HG03135 (cell line): ENCODE data around the gene CAST.
"Not testable (repeated sequence)": the region's sequence is repeated elsewhere in the genome, so short reads cannot be mapped to it uniquely, and the experiment has no call there.

Source experiments
- ATAC-seq: cut with Tn5 transposase; IDR thresholded peaks from one replicate; pipeline ENCODE4 v1.9.1; 2021; ENCODE audit warnings: mild to moderate bottlenecking, moderate library complexity; ENCODE audit not compliant: unreplicated experiment

Gene CAST

GRCh38 chr5:96772111-96772510 is 109.9 kb downstream of the CAST start:
- no peak for ATAC-seq

GRCh38 chr5:96772542-96772941 is 110.4 kb downstream of the CAST start:
- no peak for ATAC-seq

GRCh38 chr5:96775050-96775449 is 112.9 kb downstream of the CAST start:
- no peak for ATAC-seq

- ATAC-seq, result no peak
These were observed 113.5 kb downstream of the CAST start for GRCh38 chr5:96775689-96776088.

GRCh38 chr5:96776621-96777020 is 114.4 kb downstream of the CAST start:
- ATAC-seq, result no peak

- no peak for ATAC-seq
These were observed 116.2 kb downstream of the CAST start for GRCh38 chr5:96778409-96778808.

- ATAC-seq, result no peak
These were observed 118.5 kb downstream of the CAST start for GRCh38 chr5:96780626-96781025.

GRCh38 chr5:96781031-96781971 is 119.1 kb downstream of the CAST start:
- no peak for ATAC-seq

- no peak for ATAC-seq
These were observed 121.2 kb downstream of the CAST start for GRCh38 chr5:96783326-96783725.

GRCh38 chr5:96785326-96786109 is 123.3 kb downstream of the CAST start:
- ATAC-seq, result no peak

GRCh38 chr5:96788112-96788749 is 126.1 kb downstream of the CAST start:
- no peak for ATAC-seq

- no peak for ATAC-seq
These were observed 127.7 kb downstream of the CAST start for GRCh38 chr5:96789794-96790330.

- no peak for ATAC-seq
These were observed 128.9 kb downstream of the CAST start for GRCh38 chr5:96790961-96791504.

GRCh38 chr5:96794757-96795156 is 132.6 kb downstream of the CAST start:
- ATAC-seq, result no peak

GRCh38 chr5:96795626-96796025 is 133.4 kb downstream of the CAST start:
- no peak for ATAC-seq

- ATAC-seq, result no peak
These were observed 134.3 kb downstream of the CAST start for GRCh38 chr5:96796434-96796833.

- ATAC-seq, result not testable (repeated sequence)
These were observed 139.5 kb downstream of the CAST start for GRCh38 chr5:96801718-96802117.

- ATAC-seq, result peak; percentile 40
These were observed 145.0 kb downstream of the CAST start for GRCh38 chr5:96807075-96807654.

- ATAC-seq, result no peak
These were observed 146.3 kb downstream of the CAST start for GRCh38 chr5:96808541-96808828.

- no peak for ATAC-seq
These were observed 146.8 kb downstream of the CAST start for GRCh38 chr5:96808868-96809558.
